ENCODE results near the gene SLC22A3. TPM values are rescaled to one million over a fixed set of nuclear protein-coding genes. Genes with fewer than 3 reads are reported as not detected.

SLC22A3 gene
- total RNA-seq, 1 experiment from 2014 or later, result not detected

GRCh38 chr6:160417146-160417545 is 69.0 kb downstream of the SLC22A3 start:
- no peak for DNase-seq (ENCODE audit: low spot score)

GRCh38 chr6:160417550-160417949 is 69.4 kb downstream of the SLC22A3 start:
- no peak for DNase-seq (ENCODE audit: low spot score)

- DNase-seq (ENCODE audit: low spot score), result no peak
Observed at GRCh38 chr6:160418370-160418769, 70.2 kb downstream of the SLC22A3 start.

GRCh38 chr6:160419488-160419887 is 71.3 kb downstream of the SLC22A3 start:
- no peak for DNase-seq (ENCODE audit: low spot score)

GRCh38 chr6:160420253-160420968 is 72.2 kb downstream of the SLC22A3 start:
- no peak for DNase-seq (ENCODE audit: low spot score)

- DNase-seq (ENCODE audit: low spot score), result no peak
Observed at GRCh38 chr6:160420969-160421556, 72.9 kb downstream of the SLC22A3 start.

- DNase-seq (ENCODE audit: low spot score), result no peak
Observed at GRCh38 chr6:160421854-160422253, 73.7 kb downstream of the SLC22A3 start.

- DNase-seq (ENCODE audit: low spot score), result no peak
Observed at GRCh38 chr6:160424256-160424655, 76.1 kb downstream of the SLC22A3 start.

GRCh38 chr6:160426136-160426535 is 78.0 kb downstream of the SLC22A3 start:
- no peak for DNase-seq (ENCODE audit: low spot score)

- DNase-seq (ENCODE audit: low spot score), result no peak
Observed at GRCh38 chr6:160427312-160428068, 79.3 kb downstream of the SLC22A3 start.

- DNase-seq (ENCODE audit: low spot score), result peak; percentile 10
Observed at GRCh38 chr6:160428069-160428430, 79.9 kb downstream of the SLC22A3 start.

- no peak for DNase-seq (ENCODE audit: low spot score)
Observed at GRCh38 chr6:160428818-160429619, 80.8 kb downstream of the SLC22A3 start.

- DNase-seq (ENCODE audit: low spot score), result no peak
Observed at GRCh38 chr6:160429620-160429895, 81.4 kb downstream of the SLC22A3 start.

- no peak for DNase-seq (ENCODE audit: low spot score)
Observed at GRCh38 chr6:160430203-160430602, 82.0 kb downstream of the SLC22A3 start.

- no peak for DNase-seq (ENCODE audit: low spot score)
Observed at GRCh38 chr6:160430751-160431150, 82.6 kb downstream of the SLC22A3 start.

- DNase-seq (ENCODE audit: low spot score), result peak; percentile 38
Observed at GRCh38 chr6:160431226-160431625, 83.0 kb downstream of the SLC22A3 start.

- DNase-seq (ENCODE audit: low spot score), result no peak
Observed at GRCh38 chr6:160431791-160432404, 83.7 kb downstream of the SLC22A3 start.

- DNase-seq (ENCODE audit: low spot score), result no peak
Observed at GRCh38 chr6:160435935-160436334, 87.8 kb downstream of the SLC22A3 start.

- DNase-seq (ENCODE audit: low spot score), result no peak
Observed at GRCh38 chr6:160437154-160437553, 89.0 kb downstream of the SLC22A3 start.

- DNase-seq (ENCODE audit: low spot score), result no peak
Observed at GRCh38 chr6:160437775-160438174, 89.6 kb downstream of the SLC22A3 start.

- no peak for DNase-seq (ENCODE audit: low spot score)
Observed at GRCh38 chr6:160438481-160438880, 90.3 kb downstream of the SLC22A3 start.

- DNase-seq (ENCODE audit: low spot score), result no peak
Observed at GRCh38 chr6:160439751-160440150, 91.6 kb downstream of the SLC22A3 start.
